Activated T-cell treated with anti-CD3 and anti-CD28 coated beads for 48 hours (primary cell): ENCODE measurements around the gene SLC35E1.
"Not testable (repeated sequence)": the region's sequence is repeated elsewhere in the genome, so short reads cannot be mapped to it uniquely, and the experiment has no call there.

ENCODE experiments used
- DNase-seq: peaks from one replicate; pipeline ENCODE4 v3.0.0-alpha.2; 2020; ENCODE audit warnings: low read depth

The SLC35E1 gene

DNA sequence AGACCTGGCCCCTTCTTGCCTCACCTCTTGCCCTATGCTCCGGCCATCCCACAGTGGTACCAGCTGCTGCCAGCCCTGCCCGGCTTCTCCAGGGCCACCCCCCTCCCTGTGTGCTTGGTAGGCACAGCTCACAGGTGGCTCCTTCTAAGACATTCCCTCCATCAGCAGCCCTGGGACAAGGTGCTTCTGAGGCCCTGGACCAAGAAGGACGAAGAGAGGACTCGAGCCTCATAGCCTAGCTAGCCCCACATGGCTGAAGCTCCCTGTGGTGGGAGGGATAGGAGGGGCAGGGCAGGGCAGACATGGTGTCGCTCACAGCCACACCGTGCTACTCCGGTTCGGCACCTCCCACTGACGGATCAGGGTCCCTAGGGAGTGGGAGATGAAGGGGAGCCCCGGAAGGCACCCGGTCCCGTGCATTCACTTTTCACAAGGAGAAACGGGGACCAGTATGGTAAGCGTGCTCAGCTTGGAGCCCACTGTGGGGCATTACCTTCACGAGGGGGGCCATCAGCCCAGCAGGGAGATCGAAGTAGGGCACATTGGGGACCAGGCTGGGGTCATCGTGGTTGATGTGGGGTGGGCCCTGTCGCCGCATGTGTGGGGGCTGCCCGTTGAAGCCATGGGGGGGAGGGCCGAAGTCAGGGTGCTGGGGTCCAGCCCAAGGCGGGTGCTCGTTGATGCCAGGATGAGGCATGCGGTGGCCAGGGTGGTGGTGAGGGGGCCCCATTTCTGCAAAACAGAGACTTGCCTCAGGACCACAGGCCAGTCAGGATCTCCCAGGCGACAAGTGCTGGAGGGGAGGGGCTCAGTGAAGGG lies 49.4 kb downstream of the SLC35E1 start:
- no peak for DNase-seq

DNA sequence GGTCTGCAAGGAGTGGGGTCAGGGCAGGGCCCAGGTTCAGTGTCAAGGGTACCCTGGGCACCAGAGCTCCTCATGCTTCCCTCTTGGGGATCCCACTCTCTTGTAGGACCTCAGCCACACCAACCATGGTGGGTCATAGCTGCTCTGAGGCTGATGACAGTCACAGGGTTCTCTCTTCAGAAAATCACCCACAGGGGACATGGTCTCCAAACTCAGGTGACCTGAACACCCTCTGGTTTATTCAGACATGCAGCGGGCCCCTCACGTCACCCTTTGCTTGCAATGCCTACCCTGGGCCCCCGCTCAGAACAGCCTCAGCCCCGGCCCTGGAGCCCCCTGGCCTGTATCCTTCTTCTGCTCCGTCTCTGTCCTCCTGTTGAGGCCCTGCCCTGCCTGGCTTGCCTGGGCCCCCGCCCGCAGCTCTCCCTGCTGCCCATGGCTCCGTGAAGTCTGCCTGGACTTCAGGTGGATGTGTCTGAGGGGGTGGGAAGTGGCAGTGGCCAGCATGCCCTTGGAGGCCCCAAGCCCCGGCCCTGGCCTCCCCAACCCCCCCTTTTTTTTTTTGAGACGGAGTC lies 50.4 kb downstream of the SLC35E1 start:
- no peak for DNase-seq

GRCh38 chr19:16520986-16521624 lies 51.1 kb downstream of the SLC35E1 start:
- DNase-seq, result no peak

DNA sequence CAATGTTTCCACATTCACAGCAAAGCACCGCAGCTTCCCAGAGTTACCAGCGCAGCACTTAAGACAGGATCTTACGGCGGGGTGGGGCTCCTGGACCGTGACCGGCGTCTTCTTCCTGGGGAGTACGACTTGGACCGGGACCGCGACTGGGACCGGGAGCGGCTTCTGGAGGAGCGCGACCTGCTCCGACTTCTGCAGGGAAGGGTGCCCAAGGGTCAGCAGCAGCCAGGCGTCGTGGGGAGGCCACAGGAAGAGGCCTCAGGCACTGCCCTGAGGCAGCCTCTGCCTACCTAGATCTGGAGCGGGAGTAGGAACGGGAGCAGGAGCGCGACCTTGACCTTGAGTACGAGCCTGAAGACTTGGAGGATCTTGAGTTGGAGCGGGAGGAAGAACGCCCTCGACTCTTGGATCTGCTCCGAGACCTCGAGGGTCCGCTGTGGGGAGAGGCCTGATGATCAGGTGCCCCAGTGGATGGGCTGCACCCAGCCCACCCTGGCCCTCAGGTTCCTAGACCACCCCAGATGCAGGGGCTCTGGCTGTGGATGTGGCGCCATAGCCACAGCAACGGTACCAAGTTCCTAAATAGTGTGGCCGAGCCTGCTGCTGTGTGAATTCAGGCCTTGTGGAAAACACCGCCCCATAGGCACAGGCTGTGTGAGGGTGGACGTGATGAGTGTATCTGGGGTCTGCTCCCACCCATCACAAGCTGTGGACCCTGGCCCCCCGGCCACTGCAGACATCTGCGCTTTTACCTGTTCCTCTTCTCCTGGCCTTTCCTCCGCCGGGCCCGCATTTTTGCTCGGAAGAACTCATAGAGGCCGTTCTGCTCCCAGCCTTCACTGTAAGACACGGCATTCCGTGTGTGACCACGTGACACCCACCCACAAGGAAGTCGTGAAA lies 51.9 kb downstream of the SLC35E1 start:
- DNase-seq, result no peak

DNA sequence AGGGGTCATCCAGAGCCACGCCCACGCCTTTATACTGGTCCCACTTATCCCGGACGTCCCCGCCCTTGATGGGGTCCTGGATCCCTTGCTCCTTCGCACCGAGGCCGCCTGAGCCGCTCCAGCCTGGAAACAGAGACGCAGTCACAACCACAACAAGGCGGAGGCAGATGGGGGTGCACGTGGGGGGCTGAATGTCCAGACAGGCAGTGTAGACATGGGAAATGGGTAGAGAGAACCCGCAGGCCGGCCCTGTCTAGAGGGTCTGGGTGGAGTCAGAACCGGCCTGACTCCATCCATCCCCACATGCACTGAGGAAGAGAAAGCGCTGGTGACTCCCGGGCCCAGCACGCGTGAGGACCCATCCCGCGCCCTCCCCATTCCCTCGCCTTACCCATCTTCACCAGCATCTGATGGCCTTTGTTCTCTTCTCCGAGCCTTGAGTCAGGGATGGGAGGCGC lies 53.0 kb downstream of the SLC35E1 start:
- no peak for DNase-seq

- DNase-seq, result no peak
These were observed 53.6 kb downstream of the SLC35E1 start for GRCh38 chr19:16518483-16519229.

GRCh38 chr19:16518061-16518460 lies 54.2 kb downstream of the SLC35E1 start:
- no peak for DNase-seq

DNA sequence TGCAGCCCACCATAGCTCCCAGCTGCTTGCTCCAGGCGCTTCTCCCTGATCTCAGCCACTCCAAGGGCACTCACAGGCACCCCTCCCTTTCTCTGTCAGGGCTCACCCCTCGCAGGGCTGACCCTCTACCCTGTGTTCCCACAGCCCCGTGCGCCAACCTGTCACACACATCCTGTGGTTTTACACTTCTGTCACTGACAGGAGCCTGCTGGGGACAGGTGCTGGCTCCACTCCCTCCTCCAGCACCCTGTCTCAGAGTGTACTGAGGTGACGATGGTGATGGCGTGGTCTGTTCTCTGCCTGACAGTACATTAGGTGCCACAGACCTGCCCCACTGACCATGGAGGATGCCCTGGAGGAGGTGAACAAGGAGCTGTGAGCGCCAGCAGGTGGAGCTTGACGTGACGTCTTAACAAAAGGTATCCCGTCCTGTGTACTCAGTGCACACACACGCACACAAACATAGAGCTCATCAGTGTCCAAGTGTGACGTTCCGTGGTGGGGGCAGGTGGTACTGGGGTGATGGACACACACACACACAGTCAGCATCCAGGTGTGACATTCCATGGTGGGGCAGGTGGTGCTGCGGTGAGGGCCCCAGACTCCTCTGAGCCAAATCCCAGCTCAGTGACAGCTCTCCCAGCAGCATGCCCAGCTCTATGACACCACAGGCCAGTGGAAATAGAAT lies 55.1 kb downstream of the SLC35E1 start:
- DNase-seq, result no peak

GRCh38 chr19:16516381-16516780 lies 55.8 kb downstream of the SLC35E1 start:
- no peak for DNase-seq

GRCh38 chr19:16514383-16515019 lies 57.7 kb downstream of the SLC35E1 start:
- DNase-seq, result no peak

DNA sequence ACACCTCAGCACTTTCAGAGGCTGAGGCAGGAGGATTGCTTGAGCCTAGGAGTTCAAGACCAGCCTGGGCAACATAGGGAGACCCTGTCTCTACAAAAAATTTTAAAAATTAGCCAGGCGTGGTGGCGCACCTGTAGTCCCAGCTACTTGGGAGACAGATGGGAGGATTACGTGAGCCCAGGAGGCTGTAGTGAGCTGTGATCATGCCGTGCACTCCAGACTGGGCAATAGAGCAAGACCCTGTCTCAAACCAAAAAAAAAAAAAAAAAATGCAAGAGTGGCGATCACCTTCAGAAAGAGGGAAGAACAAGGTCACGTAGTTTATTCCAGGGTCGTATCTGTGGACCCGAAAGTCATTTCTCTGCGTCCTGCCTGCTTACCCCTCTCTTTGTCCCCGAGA lies 59.6 kb downstream of the SLC35E1 start:
- DNase-seq, result not testable (repeated sequence)

DNA sequence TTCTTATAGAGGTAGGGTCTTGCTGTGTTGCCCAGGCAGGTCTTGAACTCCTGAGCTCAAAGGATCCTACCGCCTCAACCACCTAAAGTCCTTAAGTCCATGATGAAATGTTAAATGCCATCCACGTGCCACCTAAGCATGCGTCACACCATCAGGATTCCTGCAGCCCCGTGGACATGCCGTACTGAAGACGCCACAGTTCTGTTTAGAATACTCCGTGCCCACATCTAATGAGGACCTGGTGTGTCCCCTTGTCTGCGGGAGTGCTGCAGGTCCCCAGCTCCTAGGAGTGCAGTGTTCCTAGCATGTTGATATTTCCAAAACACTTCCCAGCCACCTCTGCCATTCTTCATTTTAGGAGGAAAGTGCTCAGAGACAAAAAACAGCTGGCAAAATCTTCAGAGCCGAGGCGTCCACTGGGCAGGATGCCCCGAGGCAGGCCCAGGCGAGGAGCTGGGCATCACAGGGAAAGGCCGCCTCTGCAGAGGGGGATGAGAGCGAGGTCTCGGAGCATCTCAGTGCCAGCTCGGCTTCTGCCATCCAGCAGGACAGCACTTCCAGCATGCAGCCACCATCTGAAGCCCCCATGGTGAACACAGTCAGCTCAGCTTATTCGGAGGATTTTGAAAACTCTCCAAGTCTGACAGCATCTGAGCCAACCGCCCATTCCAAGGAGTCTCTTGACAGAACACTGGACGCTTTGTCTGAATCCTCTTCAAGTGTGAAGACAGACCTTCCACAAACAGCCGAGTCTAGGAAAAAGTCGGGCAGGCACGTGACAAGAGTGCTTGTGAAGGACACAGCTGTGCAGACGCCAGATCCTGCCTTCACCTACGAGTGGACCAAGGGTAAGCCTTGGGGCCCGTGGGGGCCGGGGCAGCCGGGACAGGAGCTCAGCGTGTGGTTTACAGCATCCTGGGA lies 62.8 kb downstream of the SLC35E1 start:
- no peak for DNase-seq

- DNase-seq, result no peak
These were observed 63.7 kb downstream of the SLC35E1 start for GRCh38 chr19:16508546-16508945.

DNA sequence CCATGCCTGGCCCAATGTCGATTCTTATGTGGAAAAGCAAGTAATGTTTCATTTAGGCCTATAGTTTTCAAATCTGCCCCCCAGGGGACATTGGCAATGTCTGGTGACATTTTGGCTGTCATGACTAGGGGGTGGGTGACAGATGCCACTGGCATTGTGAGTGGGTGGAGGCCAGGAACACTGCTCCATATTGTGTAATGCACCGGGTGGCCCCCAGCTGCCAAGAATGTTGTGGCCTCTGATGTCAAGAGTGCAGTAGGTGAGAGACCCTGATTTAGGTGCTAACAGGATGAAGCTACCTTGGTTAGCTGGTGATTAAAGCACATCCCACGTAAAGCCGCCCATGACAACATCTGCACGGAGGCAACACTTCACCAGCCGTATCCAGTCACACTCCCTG lies 65.3 kb downstream of the SLC35E1 start:
- DNase-seq, result no peak

- not testable (repeated sequence) for DNase-seq
These were observed 66.1 kb downstream of the SLC35E1 start for GRCh38 chr19:16506161-16506560.

GRCh38 chr19:16504271-16504670 lies 67.9 kb downstream of the SLC35E1 start:
- no peak for DNase-seq
